Gastroesophageal sphincter (tissue), 2 donors: Measurements from ENCODE around the gene TEX54.

Experiments used
- EP300 ChIP-seq: sonication (generic); formaldehyde crosslinking; IDR thresholded peaks from one replicate; pipeline ENCODE4 v1.6.1; 2017; ENCODE audit warnings: antibody characterized with exemption, mild to moderate bottlenecking
- POLR2AphosphoS5 ChIP-seq: sonication (generic); formaldehyde crosslinking; IDR thresholded peaks from one replicate; pipeline ENCODE4 v1.6.1; 2017; ENCODE audit warnings: antibody characterized with exemption

DNA sequence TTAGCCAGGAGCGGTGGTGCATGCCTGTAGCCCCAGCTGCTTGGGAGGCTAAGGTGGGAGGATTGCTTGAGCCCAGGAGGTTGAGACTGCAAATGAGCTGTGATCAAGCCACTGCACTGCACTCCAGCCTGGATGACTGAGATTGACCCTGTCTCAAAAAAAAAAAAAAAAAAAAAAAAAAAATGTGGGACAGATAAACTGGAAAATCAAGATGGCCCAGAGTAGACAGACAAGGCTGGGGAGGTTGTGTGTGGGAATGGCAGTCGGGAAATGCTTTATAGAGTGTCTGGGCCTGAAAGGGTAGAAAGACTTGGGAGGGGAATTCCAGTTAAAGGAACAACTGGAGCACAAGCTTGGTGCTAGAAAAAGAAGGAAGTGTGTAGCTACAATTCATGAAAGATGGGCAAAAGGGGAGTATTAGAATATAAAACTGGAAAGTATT lies 24.9 kb upstream of the TEX54 start:
- TF ChIP-seq EP300 (no peak), POLR2AphosphoS5 (no peak)
